GM12864 (cell line): ENCODE data around the gene LSAMP.
A peak's percentile ranks its signal among the peaks of the same experiment; 100 is the strongest.
"Not testable (repeated sequence)": the region's sequence is repeated elsewhere in the genome, so short reads cannot be mapped to it uniquely, and the experiment has no call there.

ENCODE experiments used
- DNase-seq: peaks from one replicate; pipeline ENCODE4 v3.0.0-alpha.2; 2011; ENCODE audit warnings: low read depth
- H3K4me3 ChIP-seq: 2 replicates; pipeline ENCODE4 v1.5.1; 2011; ENCODE audit warnings: mild to moderate bottlenecking, low read depth, low read length, control low read depth
- TF ChIP-seq, protein P1 (sequence below): IDR thresholded peaks from 2 replicates; pipeline ENCODE4 v1.5.1; 2011; ENCODE audit warnings: low read depth, mild to moderate bottlenecking, moderate library complexity, low read length, control low read depth, inconsistent platforms; ENCODE audit errors: missing control alignments

Gene LSAMP

DNA sequence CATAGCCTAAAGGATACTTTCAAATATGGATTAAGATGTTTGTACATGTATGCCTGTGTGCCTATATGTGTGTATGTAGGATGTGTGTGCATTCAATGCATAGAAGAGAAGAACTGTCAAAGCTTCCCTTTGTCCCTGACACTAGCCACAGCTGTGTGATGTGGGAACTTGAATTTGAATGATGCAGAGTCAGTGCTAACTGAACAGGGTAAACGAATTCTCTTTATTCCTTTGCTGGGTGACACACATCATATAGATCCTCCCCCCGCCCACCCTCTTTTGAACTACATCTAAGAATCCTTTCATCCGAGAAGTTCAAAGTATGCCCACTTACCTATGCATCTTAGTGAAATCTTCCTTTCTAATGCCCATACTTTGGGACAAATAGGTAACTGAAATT, 593.7 kb downstream of the LSAMP start:
- TF ChIP-seq, protein P1, sequence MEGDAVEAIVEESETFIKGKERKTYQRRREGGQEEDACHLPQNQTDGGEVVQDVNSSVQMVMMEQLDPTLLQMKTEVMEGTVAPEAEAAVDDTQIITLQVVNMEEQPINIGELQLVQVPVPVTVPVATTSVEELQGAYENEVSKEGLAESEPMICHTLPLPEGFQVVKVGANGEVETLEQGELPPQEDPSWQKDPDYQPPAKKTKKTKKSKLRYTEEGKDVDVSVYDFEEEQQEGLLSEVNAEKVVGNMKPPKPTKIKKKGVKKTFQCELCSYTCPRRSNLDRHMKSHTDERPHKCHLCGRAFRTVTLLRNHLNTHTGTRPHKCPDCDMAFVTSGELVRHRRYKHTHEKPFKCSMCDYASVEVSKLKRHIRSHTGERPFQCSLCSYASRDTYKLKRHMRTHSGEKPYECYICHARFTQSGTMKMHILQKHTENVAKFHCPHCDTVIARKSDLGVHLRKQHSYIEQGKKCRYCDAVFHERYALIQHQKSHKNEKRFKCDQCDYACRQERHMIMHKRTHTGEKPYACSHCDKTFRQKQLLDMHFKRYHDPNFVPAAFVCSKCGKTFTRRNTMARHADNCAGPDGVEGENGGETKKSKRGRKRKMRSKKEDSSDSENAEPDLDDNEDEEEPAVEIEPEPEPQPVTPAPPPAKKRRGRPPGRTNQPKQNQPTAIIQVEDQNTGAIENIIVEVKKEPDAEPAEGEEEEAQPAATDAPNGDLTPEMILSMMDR = no peak
- no peak for DNase-seq
- H3K4me3 ChIP-seq = no peak overlapping the region

DNA sequence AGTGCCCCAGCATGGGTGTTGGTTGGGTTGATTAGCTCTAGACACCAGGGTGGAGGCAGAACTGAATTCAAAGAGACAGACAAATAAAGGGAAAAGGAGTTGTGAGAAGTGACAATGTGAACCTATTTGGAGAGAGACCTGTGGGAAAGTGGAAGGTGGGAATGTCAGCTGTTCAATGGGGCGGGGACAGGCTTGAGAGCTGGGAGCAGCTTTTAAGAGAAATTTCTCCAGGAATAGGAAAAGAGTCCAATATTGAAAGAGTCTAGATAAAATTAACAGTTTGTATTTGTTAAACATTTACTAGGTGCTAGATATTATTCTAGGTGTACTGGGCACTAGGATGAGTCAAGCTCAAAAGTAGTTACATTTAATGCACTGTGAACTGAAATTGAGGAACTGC, 596.6 kb downstream of the LSAMP start:
- TF ChIP-seq, protein P1 = no peak
- DNase-seq = no peak
- no peak overlapping the region for H3K4me3 ChIP-seq

GRCh38 chr3:115845986-115846385, 599.3 kb downstream of the LSAMP start:
- TF ChIP-seq, protein P1 = no peak
- DNase-seq = no peak
- H3K4me3 ChIP-seq = no peak overlapping the region

- H3K4me3 ChIP-seq, DNase-seq: not testable (repeated sequence)
Observed at GRCh38 chr3:115844729-115845128, 600.6 kb downstream of the LSAMP start.

- no peak for DNase-seq
- H3K4me3 ChIP-seq = no peak overlapping the region
- TF ChIP-seq, protein P1 = no peak
Observed at GRCh38 chr3:115843206-115843605, 602.1 kb downstream of the LSAMP start.

GRCh38 chr3:115839246-115839645, 606.0 kb downstream of the LSAMP start:
- TF ChIP-seq, protein P1 = no peak
- no peak for DNase-seq
- H3K4me3 ChIP-seq = no peak overlapping the region

- TF ChIP-seq, protein P1 = no peak
- DNase-seq = no peak
- no peak overlapping the region for H3K4me3 ChIP-seq
Observed at GRCh38 chr3:115838786-115839185, 606.5 kb downstream of the LSAMP start.

DNA sequence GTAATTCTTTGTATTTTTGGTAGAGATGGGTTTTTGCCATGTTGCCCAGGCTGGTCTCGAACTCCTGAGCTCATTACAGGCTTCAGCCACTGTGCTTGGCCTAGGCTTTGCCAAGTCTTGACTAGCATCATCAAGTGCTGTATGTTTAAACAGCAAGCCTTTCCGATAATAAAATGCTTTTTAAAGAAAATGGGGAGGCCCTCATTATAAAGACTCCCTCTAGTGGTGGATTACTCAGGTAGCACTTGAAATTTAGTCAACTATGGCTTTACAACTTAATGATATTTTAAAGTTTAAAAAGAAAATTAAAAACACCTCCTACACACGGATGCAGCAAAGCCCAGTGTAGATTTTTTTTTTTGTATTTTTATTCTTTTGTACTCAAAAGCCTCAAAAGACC, 608.3 kb downstream of the LSAMP start:
- TF ChIP-seq, protein P1 = peak; percentile 53
- H3K4me3 ChIP-seq = no peak overlapping the region
- no peak for DNase-seq
